ENCODE results near the gene TCTA.
"Not testable (repeated sequence)": the region's sequence is repeated elsewhere in the genome, so short reads cannot be mapped to it uniquely, and the experiment has no call there.

TCTA gene, protein sequence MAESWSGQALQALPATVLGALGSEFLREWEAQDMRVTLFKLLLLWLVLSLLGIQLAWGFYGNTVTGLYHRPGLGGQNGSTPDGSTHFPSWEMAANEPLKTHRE

DNA sequence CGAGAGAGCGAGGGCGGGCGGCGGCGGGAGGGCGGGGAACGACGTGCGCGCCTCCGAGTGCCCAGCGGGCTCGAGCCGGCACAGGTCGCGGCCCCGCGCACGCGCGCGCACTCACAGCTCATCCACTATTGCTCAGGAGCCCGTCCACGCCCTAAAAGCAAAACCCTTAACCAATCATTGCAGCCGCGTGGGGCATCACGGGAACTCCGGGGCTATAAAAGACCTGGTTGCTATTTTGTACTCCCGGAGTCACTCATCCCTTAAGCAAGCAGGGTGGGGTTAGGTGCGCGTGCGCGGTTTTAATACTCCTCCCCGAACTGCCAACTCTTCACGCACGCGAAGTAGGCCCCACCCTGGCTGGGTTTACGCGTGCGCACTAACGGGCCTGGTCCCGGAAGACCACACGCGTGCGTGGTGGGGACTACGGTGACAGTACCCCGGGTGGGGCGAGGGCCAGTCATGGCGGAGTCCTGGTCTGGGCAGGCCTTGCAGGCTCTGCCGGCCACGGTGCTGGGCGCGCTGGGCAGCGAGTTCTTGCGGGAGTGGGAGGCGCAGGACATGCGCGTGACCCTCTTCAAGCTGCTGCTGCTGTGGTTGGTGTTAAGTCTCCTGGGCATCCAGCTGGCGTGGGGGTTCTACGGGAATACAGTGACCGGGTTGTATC, at the start of gene TCTA, which contains the start of gene RHOA:
TSS of gene TCTA (plus strand) at position 456 of the 664 bp plus-strand sequence. CDS start at position 460, 4 bp downstream.
TSS of gene RHOA (minus strand) at position 9 of the 664 bp plus-strand sequence. CDS start 36,387 bp downstream, outside the sequence.
- DNase-seq (ENCODE audit: low read depth in 2 of 3, low spot score in 1 of 3) = peak; percentile 95 to 99 (median 98)

DNA sequence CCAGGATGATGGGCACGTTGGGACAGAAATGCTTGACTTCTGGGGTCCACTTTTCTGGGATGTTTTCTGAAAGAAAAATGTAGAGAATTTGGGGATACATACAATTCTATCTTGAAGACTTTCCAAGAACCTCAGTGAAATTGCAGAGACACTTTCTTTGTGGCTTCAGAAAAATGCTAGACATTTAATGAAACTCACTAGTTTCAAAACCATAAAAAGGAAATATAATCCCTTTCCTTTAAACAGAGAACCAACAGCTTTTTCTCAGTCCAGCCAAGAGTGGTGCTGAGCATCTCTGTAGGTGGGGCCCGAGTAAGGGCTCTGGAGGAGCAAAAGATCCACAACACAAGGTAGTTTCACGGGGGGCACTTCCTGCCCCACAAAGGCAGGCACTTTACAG, 49.7 kb upstream of the TCTA start:
- no peak for DNase-seq (ENCODE audit: low read depth in 2 of 3, low spot score in 1 of 3)

DNA sequence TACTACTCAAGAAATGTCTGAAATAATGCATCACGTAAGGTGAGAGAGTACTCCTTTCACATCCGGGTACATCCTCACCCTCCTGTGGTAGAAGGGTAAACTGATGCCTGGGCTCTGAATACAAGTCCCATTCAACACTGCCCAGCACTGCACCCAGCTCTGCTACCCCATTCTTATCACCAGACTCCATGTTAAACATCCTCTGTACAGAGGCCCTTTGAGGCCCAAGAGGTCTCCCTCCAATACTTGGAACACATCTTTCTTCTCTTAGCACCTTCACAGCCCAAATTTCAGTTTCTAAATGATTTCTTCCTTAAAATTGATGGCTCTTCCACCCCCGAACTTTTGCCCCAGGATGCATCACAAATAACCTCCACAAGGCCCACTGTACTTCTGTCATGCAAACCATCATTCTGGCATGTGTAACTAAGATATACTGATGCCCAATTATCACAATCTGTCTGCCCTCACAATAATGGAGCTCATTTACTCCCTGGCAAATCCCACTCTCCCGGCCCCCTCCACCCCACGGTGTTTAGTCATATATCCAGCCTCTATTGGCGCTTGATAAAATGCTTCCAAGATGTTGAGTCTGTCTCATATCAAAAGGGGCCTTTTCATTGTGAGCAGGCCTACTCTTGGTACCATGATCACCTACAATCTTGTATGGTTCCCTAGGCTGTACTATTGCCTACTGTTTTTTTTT, 41.5 kb upstream of the TCTA start:
- DNase-seq (ENCODE audit: low read depth in 2 of 3, low spot score in 1 of 3) = no peak

DNA sequence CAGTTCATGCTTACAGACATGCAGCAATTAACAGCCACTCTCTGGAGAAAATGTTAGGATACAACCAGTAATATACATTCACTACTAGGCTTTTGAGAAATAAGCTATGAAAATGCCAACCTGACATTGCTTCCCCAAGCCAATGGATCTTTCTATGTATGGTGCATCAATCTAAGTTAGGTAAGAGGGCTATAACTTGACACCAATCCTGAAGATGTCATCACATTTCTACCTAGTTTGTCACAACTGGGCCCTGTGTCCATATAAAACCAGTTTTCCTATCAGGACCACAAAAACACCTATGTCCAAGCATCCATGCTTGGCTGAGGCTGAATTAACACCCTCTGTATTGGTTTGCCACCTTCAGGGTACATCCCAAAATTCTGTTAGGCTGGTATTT, 40.3 kb upstream of the TCTA start:
- DNase-seq (ENCODE audit: low read depth in 2 of 3, low spot score in 1 of 3) = no peak

DNA sequence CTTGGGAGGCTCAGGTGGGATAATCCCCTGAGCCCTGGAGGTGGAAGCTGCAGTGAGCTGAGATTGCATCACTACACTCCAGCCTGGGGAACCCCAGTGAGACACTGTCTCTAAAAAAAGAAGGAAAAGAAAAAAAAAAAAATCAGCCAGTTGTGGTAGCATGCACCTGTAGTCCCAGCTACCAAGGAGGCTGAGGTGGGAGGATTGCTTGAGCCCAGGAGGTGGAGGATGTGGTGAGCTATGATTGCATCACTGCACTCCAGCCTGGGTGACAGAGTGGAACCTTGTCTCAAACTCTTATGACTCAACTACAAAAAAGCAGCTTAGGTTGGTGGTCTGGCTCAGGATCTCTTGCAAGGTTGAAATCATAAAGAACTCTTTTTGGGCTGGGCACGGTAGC, 34.7 kb upstream of the TCTA start:
- DNase-seq (ENCODE audit: low read depth in 2 of 3, low spot score in 1 of 3) = peak; percentile 13 to 52 (median 36)

DNA sequence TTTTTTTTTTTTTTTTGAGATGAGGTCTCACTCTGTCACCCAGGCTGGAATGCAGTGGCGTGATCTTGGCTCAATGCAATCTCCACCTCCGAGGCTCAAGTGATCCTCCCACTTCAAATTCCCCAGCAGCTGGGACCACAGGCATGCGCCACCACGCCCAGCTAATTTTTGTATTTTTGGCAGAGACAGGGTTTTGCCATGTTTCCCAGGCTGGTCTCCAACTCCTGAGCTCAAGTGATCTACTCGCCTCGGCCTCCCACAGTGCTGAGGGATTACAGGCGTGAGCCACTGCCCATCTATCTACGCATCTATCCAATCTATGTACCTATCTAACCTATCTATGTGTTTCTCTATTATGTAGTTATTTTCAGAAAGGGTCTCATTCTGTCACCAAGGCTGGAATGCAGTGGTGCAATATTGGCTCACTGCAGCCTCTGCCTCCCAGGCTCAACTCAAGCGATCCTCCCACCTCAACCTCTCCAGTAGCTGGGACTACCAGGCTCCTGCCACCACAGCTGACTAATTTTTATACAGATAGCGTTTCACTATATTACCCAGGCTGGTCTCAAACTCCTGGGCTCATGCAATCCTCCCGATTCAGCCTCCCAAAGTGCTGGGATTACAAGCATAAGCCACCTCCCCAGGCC, 33.9 kb upstream of the TCTA start:
- no peak for DNase-seq (ENCODE audit: low read depth in 2 of 3, low spot score in 1 of 3)

DNA sequence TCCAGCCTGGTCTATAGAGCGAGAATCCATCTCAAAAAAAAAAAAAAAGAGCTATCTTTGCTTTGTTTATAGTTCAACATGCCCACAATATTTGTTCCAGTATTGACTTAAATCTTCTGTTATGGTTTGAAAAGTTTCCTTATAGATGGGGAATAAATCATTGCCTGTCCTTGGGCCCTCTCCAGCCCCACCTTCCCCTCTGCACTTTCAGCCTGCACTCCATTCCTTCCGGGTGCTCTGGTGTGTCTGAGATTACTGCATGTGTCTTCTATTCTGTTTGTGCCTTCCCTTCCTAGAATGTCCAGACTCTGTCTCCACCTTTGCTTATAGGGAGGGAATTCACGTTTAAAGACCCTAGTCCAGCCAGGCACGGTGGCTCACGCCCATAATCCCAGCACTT, 28.8 kb upstream of the TCTA start:
- DNase-seq (ENCODE audit: low read depth in 2 of 3, low spot score in 1 of 3) = no peak

DNA sequence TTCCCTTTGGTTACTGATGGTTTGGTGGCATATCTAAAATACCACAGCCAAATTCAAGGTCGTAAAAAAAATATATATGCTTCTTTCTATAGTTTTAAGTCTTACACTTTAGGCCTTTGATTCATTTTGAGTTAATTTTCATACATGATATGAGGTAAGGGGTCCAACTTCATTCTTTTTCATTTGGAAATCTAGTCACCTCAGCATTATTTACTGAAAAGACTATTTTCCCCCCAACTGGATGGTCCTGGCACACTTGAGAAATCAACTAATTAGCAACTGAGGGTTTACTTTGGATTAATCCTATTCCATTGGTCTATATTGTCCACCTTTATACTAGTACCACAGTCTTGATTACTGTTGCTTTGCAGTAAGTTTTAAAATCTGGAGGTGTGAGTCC, 26.6 kb upstream of the TCTA start:
- DNase-seq (ENCODE audit: low read depth in 2 of 3, low spot score in 1 of 3) = no peak

DNA sequence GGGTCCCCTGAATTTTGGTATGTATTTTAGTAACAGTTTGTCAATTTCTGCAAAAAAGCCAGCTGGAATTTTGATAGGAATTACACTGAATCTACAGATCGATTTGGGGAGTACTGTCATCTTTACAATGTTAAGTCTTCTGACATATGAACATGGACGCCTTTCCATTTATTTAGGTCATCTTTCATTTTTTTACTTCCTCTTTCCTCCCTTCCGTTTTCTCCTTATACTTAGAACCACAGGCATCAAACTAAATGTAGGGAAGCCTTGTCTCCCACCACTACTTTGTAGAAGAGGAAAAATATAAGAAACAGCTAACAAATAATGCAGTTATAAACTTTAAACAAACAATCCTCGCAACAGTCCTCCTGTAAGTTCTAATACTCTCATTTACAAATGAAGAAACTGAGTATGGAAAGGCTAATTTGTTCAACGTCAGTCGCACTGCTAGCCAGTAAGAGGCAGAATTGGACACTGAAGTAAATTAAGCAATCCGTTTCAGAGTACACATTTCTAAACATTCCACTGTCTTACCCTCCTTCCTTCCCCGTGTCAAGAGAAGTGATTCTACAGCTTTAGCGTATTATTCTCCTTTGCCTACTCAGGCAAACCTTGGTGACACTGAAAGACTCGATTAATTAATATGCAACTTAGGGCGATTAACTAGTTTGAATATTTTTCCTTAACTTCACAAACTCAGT, 26.0 kb upstream of the TCTA start:
- no peak for DNase-seq (ENCODE audit: low read depth in 2 of 3, low spot score in 1 of 3)

DNA sequence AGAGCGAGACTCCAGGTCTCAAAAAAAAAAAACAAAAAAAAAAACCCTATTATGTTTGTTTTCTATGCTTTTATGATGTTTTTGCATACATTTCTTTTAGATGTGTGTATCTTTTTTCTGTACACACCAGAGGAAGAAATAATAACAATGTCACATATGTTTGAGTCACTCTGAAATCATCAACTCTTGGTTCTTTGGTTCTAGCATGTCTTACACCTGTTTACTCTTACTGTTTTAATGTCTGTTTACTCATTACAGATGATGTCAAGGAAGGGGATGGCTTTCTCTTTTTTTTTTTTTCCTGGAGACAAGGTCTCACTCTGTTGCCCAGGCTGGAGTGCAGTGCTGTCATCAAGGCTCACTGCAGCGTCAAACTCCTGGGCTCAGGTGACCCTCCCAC, 24.5 kb upstream of the TCTA start:
- no peak for DNase-seq (ENCODE audit: low read depth in 2 of 3, low spot score in 1 of 3)

DNA sequence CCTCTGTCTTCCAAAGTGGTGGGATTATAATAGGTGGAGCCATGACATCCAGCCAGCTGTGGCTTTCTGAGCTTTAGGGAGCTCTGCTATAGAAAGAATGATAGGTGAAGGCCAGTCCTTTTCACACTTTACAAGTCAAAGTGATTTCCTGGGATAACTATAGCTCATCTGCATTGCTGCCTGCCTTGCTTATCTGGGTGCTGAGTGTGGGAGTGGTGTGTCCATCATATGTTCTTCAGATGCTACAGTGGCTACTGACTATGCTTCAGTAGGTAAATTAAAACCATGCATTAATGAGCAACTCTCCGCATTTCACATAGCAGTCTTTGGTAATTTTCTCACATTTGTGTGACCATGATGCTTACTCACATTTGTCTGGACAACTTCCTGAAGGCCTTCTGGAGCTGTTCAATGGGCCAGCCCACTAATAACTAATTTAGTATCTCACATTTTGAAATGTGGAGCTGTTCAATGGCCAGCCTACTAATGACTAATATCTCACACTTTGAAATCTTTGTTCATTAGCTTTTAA, 23.9 kb upstream of the TCTA start:
- DNase-seq (ENCODE audit: low read depth in 2 of 3, low spot score in 1 of 3) = no peak

DNA sequence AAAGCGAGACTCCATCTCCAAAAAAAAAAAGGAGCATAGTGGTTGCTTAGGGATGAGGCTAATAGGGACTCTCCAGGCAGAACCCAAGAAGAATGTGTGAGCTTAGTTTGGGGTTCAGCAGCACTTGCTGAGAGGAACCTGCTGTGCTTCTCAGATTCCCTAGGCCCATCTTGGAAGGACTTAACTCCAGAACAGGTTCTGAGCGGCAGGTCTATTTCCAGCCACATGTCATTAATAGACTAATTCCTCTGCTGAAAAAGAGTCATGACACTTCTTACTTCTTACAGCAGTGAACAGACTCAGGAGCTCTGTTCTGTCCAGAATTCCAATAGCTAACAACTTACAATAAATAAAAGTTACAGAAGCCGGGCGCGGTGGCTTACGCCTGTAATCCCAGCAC, 22.9 kb upstream of the TCTA start:
- DNase-seq (ENCODE audit: low read depth in 2 of 3, low spot score in 1 of 3) = no peak

DNA sequence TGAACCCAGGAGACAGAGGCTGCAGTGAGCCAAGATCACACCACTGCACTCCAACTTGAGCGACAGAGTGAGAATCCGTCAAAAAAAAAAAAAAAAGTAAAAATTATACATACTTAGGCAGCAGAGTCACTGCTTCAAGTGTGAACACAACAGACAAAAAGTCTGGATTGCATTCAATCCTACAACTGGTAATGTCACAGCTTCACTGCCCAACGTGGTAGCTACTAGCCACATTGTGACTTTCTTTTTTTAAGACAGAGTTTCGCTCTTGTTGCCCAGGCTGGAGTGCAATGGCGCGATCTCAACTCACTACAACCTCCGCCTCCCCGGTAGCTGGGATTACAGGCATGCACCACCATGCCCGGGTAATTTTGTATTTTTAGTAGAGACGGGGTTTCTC, 20.9 kb upstream of the TCTA start:
- not testable (repeated sequence) for DNase-seq (ENCODE audit: low read depth in 2 of 3, low spot score in 1 of 3)

DNA sequence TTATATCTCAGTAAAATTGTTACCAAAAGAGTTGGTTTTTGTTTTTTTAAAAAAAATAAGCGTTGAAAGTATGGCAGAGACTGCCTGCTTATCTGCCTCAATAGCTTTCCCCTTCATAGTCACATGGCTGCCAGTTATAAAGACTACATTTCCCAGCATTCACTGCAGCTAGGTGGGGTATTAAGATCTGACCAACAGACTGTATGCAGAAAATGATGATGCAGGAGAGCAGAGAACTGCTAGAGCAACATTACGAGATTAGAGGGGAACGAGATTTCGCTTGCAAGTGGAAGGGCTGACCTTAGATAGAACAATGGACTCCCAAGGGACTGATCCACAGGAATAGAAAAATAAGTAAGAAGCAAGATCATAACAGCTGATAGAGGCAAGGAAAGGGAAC, 14.8 kb upstream of the TCTA start:
- no peak for DNase-seq (ENCODE audit: low read depth in 2 of 3, low spot score in 1 of 3)

DNA sequence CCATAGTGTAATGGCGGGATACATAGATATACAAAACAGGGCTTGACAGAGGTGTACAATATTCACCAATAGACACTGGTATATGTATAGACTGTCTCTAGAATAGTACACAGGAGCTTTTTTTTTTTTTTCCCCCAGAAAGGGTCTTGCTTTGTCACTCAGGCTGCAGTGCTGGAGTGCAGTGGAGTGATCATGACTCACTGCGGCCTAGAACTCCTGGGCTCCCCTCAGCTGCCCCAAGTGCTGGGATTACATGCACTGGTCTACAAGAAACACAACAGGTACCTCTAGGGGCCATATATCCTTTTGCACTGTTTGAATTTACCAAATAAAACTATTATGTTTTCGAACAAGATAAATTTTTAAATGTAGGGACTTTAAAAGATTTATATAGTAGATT, 12.8 kb upstream of the TCTA start:
- no peak for DNase-seq (ENCODE audit: low read depth in 2 of 3, low spot score in 1 of 3)

DNA sequence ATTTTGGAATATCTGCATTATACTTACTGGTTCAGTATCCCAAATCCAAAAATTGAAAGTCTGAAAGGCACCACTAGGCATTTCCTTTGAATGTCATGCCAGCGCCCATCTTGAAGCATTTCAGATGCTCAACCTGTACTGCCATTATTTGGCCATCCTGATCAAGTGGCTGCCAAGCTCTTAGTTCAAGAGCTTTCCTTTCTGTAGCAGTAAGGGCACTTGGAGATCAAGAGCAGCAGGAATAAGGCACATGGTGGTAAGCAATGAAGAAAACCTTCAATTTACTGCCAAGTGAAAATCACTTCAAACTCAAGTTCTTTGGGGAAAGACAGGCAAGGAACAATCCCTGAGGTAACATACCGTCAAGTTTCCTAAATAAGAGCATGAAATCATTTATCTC, 10.5 kb upstream of the TCTA start:
- no peak for DNase-seq (ENCODE audit: low read depth in 2 of 3, low spot score in 1 of 3)

DNA sequence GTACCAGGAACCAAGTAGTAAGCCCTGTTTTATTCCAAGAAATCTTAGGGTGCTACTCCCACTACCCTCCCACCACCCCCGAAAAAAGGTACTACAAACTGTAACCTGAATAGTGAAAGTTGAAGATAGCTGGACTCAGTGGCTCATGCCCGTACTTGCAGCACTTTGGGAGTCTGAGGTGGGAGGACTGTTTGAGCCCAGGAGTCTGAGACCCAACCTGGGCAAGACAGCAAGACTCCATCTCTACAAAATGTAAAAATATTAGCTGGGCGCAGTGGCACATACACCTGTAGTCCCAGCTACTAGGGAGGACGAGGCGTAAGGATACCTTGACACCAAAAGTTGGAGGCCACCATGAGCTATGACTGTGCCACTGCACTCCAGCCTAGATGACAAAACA, 8.3 kb upstream of the TCTA start:
- no peak for DNase-seq (ENCODE audit: low read depth in 2 of 3, low spot score in 1 of 3)

DNA sequence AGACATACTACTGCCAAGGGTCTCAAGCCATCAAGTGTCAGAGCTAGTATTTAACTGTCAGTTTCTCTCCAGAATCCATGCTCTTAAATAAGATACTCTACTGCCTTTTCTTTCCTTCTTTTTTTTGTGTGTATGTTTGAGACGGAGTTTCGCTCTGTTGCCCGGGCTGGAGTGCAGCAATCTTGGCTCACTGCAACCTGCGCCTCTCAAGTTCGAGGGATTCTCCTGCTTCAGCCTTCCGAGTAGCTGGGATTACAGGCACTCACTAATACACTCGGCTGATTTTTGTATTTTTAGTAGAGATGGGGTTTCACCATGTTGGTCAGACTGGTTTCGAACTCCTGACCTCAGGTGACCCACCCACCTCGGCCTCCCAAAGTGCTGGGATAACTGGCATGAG, 6.7 kb upstream of the TCTA start:
- DNase-seq (ENCODE audit: low read depth in 2 of 3, low spot score in 1 of 3) = not testable (repeated sequence)

DNA sequence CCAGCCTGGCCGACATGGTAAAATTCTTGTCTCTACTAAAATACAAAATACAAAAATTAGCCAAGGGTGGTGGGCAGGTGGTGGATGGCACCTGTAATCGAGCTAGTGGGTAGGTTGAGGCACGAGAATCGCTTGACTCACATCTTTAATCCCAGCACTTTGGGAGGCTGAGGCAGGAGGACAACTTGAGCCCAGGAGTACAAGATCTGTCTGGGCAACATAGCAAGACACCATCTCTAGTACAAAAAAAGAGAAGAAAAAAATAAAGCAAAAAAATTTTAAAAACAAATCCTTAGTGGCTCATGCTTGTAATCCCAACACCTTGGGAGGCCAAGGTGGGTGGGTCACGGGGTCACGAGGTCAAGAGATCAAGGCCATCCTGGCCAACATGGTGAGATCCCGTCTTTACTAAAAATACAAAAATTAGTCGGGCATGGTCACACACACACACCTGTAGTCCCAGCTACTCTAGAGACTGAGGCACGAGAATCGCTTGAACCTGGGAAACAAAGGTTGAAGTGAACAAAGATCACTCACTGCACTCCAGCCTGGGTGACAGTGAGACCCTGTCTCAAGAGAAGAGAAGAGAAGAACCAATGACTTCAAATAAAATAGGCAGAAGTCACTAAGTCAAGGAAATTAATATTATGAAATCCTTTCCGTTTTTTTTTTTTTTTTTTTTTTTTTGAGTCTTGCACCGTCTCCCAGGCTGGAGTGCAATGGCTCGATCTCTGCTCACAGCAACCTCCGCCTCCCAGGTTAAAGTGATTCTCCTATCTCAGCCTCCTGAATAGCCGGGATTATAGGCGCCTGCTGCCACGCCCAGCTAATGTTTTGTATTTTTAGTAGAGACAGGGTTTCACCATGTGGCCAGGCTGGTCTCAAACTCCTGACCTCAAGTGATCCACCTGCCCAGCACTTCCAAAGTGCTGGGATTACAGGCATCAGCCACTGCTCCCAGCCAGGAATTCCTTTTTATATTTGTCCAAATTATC, 5.4 kb upstream of the TCTA start:
- DNase-seq (ENCODE audit: low read depth in 2 of 3, low spot score in 1 of 3) = no peak
